NCI-H2227 (cell line): Measurements from ENCODE around the gene MRPL16.
"Not testable (repeated sequence)": the region's sequence is repeated elsewhere in the genome, so short reads cannot be mapped to it uniquely, and the experiment has no call there.

ENCODE experiments used
- DNase-seq: peaks from one replicate; lab custom pipeline; 2025; ENCODE audit not compliant: unreplicated experiment; lab: John Stamatoyannopoulos, UW

The MRPL16 gene

DNA sequence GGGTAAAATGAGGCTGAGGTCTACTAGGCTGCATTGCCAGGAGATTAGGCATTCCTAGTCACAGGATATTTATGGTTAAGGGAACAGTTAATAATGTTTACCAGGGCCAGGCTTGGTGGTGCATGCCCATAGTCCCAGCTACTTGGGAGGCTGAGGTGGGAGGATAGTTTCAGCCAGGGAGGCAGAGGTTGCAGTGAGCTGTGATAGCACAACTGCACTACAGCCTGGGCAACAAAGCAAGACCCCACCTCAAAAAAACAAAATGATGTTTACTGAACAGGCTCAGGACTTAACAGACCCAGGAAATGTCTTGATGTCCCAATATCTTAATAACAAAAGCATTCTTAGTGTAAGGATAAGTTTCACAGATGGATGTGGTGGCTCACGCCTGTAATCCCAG, 2.8 kb upstream of the MRPL16 start:
- DNase-seq: no peak

DNA sequence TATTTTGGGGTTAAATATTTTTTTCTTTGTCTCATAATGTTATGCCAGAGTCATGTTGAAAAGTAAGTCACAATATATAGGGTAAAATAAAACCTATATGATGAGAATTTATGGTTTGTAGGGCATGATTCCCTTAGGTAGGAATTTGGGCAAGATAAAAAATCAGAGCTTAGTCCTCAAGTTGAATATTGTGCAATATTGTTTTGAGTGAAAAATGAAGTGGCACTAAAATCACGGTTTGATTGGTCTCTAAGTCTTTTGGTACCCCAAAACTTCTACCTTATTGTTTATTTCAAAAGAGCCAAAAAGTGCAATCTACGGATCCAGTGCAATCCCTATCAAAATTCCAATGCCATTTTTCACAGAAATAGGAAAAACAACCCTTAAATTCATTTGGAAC, 1.6 kb upstream of the MRPL16 start:
- no peak for DNase-seq

DNA sequence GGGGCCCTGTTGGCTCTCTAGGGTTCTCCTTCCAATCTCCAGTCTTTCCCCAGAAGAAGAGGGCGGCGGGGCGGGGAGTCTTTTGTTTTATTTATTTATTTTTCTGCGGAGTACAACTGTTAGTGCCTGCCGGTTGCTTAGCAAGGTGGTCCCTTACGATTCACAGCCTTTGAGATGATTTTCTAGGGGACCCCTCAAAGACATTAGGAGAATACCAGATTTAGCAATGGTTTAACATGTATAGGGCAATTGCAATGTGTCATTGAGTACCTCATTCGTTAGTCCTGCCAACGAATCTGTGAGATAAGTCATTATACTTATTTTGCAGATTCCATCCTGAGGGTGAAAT, 307 bp upstream of the MRPL16 start:
- DNase-seq: no peak

DNA sequence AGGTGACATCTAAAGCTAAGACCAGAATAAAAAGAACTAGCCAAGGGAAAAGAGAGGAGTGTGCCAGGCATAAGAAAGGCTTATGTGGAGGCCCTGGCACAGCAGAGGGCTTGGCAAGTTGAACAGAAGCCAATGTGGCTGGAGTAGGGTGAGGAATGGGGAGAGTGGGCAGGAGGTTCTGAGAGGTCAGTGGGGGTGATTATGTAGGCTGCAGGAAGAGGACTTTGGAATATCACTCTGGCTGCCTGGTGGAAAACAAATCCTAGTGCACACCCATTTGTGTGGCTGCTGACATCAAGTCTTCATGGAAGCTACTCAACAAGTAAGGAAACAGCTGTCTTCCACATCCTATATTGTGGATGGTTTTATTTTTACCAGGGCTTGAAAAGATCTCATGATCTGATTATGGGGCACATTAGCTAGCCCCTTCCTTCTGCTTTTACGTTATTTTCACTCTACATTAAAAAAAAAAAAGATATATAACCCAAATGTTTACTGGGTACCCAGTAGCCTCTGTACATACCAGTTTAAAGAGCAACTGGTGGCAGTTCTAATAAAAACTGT, 3.4 kb downstream of the MRPL16 start:
- no peak for DNase-seq

DNA sequence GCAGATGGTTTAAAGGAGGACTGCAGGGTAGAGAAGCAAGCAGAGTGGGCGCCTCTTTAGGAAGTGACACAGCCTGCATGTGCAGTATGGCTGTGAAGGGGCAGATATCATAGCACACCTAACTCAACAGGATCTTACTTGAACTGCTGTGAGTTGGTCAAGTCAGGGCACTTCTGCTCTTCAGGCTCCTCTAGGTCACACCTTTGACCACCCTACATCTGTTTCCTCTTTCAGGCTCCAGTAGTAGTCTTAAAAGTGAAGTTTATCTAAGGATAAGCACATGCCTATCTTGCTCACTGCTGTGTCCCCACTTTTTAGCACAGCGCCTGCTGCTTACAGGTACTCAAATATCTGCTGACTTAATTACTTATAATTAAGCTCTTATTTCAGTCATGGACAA, 6.5 kb downstream of the MRPL16 start:
- no peak for DNase-seq

DNA sequence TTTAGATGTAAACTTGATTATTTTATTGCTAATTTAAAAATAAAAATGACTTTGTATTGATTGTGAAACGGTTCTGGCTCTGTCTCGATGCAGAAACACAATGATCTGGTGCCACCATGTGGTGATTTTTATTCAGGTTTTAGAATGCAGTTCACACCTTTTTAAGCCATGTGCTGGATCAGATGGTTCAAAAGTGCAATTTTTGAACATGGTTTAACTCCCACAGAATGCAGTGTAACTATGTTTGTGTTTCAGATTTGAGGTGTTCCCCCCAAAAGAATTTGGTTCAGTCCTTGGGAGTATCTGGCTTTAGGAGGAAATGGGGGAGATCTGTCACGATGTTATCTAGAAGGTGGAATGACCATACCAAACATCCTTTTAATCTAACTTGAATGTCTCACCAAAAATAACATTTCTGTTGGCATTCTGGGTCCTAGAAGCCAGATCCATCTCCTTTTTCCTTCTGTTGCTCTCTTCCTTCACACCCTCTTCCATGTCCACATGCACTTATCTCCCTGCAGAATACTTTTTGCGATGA, 7.9 kb downstream of the MRPL16 start:
- peak; percentile 55 for DNase-seq

DNA sequence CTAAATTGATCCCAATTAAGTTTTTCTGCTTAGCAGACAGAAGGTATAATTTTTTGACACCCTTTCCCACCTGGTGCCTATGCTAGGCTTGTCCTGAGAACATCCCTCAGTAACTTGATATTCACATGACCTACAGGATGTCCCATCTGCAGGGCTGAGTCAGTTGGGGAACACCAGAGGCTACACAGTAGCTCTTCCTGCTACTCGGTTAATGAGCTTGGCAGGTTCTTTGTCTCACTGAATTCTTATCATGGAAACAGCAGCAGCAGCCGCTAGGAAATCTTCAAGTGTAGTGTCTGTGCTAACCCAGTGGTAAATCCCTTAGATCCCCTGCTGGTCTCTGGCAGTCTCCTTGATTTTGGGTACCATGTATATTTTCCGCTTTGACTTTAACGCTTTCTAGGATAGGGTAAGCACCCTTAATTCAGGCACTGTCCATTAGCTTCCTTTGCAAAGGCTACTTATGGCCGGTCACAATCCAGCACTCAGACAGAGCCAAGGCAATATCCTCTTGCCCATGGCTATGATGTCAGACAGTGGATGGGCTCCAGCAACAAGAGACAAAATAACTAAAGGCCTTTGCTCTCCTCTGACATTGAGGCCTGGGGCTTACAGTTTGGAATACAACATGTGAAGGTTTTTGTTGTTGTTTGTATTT, 8.5 kb downstream of the MRPL16 start:
- DNase-seq: peak; percentile 40

DNA sequence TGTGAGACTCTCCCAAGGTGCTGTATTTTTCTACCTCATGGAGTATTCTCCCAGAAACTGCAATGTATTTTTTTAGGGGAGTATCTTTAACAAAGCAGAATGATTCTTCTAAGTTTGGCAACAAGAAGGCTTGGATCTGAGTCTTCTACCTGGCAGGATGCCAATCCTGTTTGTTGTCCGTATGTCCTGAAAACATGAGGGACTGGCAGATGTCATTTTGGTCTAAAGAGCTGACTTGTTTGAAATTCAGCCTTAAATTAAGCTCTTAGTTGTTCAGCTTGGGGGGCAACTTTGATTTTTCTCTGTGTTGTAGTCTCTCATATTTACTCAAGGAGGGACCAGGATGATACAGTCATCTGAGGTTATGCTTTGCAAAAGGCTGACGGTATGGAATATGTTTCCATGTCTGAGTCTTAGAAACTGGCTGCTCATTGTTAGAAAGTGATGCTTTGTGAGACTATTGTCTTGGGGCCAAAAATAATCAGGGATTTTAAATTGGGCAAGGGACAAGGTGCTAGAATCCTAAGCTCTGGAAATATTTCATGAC, 9.3 kb downstream of the MRPL16 start:
- DNase-seq: no peak

DNA sequence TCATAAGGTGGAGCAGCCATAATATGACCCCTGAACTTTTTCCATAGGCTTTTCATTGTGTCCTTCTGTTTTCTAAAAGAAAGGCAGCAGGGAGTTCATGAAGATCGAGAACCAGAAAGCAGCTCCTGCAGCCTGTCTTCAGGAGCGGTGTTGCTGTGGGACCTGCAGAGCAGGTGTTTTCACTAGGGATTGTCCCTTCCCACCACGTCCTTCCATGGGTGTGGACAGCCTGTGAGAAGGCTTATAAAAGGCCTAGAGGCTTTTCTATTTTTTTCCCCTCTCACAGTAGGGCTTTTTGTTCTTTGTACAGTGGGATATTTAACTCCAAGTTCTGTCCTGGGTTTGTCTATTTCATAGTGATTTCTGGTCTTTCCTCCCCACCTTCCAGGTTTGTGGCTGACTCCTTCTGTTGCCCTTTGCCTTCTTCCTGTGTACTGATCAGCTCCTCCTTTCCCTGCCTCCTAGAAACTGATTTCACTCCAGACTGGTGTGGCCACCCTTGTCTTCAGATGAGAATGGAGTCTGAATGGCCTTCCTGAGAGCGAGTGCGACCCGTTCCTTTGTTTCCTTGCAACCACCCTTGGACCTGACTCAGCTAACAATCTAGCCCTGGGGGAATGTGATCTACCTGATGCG, 10.1 kb downstream of the MRPL16 start:
- no peak for DNase-seq

DNA sequence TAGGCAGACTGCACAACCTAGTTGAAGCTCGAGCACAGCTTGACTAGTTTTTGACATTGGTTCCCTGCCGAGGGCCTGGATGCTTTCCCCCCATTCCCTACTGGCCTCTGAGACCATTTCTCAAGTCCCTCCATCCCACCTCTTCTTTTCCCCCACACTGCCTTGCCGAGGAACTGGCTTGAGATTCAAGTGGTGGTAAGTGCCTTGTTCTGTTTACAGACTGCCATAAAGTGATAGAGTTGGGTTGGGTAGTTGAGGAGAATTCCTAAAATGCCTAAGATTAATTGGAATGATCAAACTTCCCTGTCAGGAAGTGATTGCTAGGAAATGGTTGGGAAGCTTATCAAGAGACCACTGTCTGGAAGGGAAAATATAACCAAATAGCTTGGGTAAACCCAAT, 16.2 kb downstream of the MRPL16 start:
- no peak for DNase-seq

DNA sequence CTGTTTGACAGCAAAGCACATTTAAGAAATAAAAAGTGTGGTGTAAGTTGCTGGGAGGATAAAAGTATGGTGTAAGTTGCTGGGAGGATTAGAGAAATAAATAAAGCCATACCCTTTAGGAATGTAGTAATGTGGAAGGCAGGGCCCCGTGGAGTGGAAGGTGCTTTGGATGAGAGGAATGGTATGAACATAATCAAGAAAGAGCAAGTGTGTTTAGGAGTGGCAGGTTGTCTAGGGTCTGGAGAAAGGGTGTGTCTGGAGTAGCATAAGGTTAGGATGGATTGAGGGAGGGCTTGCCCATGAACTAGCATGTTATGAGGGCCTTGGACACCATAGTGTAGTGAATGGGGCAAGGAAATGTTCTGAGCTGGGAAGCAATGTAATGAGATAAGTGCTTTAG, 18.1 kb downstream of the MRPL16 start:
- DNase-seq: no peak

DNA sequence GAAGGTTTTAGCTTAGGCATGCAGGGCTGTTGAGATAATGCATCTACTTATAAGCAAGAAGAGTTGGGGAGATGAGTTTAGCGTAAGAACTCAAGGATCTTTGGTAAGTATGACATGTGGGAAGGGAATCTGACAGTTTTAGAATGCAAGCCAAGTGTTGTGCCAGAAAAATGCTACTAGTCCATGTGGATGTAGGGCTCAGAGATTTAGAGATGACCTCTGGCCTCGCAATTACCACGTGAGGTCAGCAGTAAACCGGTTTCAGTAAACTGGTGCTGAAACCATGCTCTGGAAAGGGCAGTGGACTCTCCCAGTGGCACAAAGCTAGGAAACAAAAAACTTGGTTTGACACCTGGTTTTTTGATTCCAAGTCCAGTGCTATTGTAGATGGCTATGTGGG, 18.9 kb downstream of the MRPL16 start:
- no peak for DNase-seq

DNA sequence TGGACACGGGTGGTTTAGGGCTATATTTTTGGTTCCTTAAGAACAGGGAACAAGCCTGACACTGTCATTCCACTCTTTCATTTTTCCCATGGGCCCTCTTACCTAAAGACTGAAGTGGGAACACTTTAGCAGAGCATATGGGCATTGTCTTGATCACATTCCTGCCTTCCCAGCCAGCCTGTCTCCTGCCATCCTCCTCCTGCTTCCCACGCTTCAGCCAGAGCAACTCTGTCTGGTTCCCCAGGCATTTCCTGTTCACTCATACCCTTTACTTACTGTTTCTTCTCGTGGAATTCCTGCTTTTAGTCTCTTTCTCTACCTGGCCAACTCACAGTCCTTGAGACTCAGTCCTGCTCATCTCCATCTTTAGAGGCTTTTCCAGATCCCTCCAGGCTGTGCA, 22.8 kb downstream of the MRPL16 start:
- DNase-seq: no peak

DNA sequence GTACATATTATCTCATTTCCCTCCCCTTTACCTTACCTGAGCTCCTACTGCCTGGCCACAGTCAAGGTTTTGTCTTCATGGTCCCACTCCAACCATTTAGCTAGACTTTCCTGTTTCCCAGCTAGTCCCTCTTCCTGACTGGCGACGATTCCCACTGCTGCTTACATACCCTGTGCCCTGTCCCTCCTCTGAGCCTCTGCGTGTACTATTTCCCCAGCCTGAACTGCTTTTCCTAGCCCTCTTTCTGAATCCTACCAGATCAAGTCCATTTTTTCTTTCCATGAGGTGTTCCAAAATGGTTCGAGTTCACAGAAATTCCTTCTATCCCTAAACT, 23.4 kb downstream of the MRPL16 start:
- DNase-seq: no peak

DNA sequence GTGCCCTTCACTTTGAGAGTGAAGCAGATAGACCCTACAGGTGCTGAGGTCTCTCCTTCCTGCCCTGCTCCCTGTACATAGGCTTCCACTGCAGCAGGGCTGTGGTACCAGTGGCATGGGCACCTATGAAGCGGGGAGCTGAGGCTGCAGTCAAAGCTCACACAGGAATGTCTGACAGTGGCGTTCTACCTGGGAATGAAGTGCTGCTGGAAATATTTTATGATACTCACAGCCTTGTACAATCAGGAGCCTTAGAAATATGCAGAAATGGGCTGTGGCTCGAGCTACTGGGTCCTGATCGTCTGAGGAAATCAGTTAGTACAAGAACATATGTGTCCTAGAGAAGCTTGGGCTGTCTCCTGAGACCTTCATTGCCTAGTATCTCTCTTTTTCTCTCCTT, 24.8 kb downstream of the MRPL16 start:
- no peak for DNase-seq

DNA sequence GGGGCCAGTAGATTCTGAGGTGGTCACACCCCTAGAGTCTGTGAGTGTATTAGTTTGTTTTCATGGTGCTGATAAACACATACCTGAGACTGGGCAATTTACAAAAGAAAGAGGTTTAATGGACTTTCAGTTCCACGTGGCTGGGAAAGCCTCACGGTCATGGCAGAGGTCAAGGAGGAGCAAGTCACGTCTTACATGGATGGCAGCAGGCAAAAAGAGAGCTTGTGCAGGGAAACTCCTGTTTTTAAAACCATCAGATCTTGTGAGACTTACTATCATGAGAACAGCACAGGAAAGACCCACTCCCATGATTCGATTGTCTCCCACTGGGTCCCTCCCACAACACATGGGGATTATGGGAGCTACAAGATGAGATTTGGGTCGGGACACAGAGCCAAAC, 26.1 kb downstream of the MRPL16 start:
- DNase-seq: not testable (repeated sequence)

DNA sequence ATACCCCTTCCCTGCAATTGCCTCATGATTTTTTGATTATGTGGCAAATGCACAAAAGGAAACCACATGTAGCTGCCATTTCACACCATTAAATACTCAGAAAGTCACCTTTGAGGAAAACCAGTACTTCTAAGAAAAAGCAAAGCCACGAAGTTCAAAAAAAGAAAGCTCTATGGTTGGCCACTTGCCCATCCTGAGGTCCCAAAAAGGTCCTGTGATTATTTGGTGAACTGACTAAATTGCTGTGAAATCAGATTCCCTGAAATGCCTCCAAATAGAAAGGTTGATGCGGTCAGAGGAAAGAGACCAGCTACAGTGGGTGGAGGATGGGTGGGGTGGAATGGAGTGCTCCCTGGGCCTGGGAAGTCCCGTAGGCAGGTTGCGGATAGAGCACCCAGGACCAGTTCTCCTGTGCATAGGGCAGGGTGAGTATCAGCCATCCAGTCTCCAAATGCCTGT, 26.9 kb downstream of the MRPL16 start:
- no peak for DNase-seq

DNA sequence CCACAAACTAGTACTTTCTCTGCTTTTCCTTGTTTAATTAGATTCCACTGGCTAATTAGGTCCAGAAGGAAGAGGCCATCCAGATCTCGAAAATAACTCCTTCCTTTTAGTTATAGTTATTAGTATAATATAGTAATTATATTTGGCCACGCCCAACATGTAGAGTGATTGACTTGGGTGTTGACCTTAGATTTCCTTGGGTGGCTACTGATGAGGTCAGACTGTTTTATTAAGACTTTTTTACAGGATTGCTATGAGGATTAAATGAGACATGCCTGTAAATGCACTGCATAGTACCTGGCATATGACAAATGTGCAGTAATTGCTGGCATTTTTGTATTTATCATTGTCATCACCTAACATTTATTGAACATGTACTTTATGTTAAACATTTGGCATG, 28.5 kb downstream of the MRPL16 start:
- no peak for DNase-seq

DNA sequence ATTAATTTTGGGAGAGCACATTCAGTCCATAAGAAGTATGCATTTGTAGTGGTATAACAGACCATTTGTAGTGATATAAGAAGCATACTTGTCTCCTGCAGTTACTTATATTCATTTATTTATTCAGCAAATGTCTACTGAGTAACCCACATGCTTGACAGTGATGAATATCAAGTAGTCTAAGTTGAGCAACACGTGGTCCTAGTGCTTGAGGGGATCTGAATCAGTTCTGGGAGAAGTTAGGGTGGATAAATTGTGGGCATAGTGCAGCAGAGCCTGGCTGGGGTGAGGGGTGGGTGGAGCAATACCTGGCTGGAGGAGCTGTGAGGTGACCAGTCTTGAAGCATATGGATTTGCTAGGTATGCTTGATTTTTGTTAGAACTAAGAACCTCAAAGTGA, 31.1 kb downstream of the MRPL16 start:
- DNase-seq: no peak

DNA sequence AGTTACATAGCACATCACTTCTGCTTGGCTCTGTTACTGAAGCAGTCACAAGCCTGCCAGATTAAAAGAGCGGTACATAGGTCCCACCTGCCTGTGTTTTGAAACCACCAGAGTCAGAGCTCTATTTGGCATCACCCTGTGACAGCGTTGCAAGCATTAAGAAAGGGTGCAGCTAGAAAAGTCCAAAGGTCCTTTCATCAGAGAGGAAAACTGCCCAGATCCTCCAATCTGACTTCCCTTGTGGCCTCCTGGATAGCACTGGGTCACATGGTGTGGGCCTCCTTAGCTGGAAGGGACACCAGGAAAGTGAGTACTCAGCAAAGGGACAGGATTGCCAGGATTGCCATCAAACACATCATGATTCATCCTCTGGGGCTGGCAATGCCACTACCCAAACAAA, 32.5 kb downstream of the MRPL16 start:
- DNase-seq: no peak

DNA sequence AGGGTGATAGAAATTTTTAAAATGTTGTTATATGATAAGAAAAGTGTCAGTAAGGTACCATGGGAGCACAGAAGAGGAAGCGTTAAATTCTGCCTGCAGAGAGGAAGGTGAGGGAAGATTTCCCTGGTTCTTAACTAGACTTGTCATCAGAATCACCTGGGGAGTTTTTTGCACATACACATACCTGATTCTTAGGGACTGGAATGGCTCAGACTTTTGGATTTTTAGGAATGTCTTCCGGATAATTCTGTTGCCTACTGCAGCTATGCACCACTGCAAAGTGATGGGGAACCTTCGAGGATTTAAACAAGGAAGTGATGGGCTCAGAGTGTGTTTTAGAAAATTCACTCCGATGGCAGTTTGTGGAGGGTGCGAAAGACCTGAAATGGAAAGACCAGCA, 33.5 kb downstream of the MRPL16 start:
- DNase-seq: no peak
